Stimulated activated CD4-positive, alpha-beta T cell treated with anti-CD3 and anti-CD28 coated beads, Interleukin-4, amount 100 ng/mL, for 4 hours (primary cell): Measurements from ENCODE around the gene CDC73.
"Not testable (repeated sequence)": the region's sequence is repeated elsewhere in the genome, so short reads cannot be mapped to it uniquely, and the experiment has no call there.

ENCODE experiments used
- DNase-seq, 2 experiments: peaks; one replicate each; pipeline ENCODE4 v3.0.0-alpha.2; 2020

Gene CDC73

DNA sequence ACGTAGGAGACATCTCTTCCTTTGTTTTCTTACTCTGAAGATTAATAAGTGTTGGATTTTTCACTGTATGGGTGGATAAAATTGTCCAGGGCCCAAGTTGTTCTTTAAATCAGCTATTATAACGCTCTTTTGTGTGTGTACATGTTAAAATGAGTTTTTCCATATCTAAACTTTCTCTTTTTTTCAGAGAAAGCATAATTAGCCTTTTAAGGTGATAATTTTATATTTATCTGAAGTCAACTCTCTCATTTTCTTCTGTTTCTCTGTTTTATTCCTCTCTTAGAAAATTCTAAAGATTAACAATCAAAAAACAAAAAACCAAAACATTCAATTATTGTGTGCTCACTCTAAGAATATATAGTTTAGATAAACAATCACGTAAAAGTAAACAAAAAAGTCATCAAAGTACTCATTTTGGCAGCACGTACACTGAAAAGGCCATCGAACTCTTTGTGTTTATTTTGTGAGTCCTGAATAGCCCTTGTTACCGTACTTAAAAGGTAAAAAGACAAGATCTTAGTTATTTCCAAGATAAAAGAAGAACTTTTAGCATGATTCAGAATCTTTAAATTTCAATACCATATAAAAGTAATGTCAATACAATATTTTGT, 7.2 kb upstream of the CDC73 start:
- no peak for DNase-seq

DNA sequence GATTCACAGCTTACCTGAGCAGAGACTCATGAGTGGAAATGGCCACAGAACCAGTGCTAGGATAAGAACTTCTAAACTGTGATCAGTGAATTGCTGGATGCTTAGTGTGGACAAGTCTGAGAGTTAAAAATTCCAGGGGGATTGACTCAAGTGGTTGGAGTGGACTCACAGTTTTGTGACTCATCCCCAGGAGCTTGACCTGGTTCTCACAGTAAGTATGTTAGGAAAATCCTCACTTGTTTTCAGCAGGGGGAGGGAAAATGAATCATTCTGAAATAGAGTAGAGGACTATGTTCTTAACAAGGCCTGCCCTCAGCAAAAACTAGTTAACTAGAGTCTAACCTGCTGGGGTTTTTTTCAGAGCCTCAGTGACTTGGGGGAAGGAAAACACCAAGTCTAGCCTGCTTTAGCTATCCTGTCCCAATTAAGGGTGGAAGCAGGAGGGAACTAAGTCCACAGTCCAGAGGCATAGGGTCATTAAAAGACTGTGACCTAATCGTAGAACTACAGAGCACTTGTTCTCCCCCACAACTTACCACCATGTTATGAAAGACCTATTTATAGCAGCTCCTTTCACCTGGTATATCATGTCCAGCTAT, 6.1 kb upstream of the CDC73 start:
- no peak for DNase-seq

DNA sequence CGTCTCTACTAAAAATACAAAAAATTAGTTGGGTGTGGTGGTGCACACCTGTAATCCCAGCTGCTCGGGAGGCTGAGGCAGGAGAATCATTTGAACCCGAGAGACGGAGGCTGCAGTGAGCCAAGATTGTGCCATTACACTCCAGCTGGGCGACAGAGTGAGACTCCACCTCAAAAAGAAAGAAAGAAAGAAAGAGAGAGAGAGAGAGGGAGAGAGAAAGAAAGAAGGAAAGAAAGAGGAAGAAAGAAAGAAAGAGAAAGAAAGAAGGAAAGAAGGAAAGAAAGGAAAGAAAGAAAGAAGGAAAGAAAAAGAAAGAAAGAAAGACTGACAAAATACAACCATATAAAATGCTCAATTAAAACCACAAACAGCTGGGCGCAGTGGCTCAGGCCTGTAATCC, 4.7 kb upstream of the CDC73 start:
- DNase-seq: not testable (repeated sequence)

DNA sequence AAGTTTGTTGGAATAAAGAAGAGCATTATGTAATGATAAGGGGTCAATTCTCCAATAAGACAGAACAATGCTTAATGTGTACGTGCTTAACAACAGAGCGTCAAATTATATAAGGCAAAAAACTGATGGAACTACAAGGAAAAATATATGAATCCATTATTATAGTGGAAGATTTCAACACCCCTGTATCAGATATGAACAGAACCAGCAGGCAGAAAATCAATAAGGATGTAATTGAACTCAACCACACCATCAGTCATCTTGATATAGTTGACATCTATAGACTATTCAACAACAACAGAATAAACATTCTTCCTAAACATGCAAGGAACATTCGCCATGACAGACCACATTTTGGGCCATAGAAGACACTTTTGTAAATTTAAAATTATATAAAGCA, 3.6 kb upstream of the CDC73 start:
- DNase-seq: no peak

DNA sequence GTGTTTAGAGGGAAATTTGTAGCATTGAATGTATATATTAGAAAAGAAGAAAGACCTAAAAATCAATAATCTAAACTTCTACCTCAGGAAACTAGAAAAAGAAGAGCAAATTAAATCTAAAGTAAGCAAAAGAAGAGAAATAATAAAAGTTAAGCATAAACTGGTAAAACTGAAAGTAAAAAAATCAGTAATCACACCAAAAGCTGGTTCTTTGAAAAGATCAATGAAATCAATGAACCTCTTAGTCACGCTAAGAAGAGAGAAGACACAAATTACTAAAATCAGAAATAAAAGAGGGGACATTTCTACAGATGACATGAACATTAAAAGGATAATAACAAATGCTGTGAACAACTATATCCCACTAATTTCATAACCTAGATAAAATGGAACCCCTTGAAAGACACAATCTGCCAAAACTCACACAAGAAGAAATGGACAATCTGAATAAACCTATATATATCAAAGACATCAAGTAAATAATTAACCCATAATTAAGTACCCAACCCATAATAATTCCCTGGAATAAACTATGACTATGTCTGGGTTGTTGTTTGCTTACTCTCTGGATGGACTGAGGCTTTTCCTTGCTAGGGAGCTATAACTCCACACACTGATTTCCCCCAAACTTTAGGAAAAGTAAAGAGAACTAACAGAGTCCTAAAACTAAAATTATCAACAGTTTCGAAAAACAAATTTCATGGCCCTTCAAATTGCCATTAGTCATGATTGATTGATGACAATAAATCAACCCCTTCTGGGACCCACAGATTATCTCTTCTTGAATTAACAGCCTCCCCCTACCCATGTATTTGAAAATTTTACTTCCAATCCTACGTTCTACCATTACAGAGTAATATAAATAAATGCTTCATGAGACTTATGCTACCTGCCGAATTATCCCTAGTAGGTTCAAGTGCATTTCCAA, 2.8 kb upstream of the CDC73 start:
- DNase-seq: no peak

DNA sequence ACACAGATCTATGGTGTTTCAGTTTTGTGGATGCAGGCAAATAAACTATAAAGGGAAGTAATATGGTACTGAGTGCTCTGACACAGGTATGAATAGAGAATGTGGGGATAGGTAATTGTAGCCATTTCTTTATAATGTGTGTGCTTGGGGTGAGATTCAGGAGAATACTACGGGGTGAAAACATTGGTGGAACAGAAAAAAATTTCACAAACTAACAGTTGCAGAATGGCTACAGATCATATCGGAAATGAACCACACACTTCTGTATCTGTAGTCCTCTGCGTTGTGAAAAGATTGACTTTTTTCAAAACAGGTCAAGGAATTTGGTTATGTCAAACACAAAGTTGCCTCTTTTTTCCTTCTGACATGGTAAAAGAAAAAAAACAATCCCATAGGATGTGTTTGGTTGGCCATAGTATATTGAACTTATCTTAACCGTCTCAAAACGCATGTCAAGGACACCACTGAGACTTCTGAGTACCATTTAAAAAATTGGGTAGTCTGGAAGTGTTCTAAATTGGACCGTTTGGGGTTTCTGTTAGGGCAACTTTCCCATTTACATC, 1.1 kb upstream of the CDC73 start:
- DNase-seq: no peak

DNA sequence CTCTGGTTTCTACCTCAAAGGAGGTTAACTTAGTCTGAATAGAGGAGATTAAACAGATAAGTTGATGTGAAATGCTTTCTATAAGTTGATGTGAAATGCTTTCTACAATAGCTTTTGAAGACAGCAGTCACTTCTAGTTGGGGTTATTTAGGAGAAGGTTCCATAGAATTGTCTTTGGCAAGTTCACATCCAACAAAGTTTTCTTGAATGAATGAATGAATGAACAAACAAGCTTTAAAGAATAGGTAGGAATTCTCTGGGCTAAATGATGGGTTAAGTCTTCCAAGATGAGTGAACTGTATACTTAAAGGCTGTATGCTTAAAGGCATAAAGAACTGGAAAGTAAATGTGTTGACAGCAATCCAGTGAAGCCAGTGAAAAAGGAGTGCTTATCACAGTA, 1.9 kb downstream of the CDC73 start:
- DNase-seq: no peak

DNA sequence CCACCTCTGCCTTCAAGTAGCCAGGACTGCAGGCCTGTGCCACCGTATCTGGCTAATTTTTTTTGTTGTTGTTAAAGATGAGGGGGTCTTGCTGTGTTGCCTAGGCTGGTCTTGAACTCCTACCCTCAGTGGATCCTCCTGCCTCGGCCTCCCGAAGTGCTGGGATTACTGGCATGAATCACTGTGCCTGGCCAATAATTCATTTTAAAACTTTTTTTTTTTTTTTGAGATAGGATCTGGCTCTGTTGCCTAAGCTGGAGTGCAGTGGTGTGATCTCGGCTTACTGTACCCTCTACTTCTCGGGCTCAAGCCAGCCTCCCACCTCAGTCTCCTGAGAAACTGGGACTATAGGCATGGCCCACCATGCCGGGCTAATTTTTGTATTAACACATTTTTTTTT, 3.5 kb downstream of the CDC73 start:
- no peak for DNase-seq

DNA sequence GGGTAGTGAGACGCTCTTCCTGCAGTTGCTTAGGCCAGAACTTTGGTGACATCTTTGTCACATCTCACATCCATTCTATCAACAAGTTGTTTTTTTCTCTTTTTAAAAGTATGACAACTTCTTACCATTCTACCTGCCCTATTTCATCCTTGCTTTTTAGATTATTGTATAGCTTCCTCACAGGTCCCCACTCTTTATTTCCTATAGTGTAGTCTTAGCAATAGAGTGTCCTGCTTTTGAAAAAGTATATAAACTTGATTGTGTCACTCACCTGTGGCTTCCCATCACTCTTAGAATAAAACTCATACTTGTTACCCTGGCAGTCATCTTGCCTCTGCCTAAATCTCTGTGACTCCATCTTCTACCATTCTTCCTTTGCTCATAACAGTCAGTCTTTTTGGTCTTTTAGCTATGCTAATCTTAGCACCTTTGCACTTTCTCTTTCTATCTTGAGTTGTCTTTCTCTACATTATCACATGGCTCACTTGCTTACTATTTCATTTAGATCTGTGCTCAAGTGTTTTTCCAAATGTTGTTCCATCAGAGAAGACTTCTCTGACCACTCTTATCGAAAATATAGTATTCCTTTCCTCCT, 9.5 kb downstream of the CDC73 start:
- no peak for DNase-seq

DNA sequence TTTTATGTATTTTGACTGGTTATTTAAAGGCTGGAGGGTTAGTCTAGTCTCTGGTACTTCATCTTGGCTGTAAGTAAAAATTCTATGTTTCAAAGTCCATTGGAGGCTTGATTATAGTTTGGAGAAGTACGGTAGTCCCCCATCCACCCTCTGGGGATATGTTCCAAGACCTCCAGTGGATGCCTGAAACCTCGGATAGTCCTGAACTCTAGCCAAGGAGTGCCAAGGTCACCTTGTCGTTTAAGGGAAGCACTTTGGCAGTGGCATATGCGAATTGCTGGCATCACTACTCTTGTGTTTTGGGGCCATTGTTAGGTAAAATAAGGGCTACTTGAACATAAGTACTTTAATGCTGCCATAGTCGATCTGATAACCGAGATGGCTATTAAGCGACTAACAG, 18.4 kb downstream of the CDC73 start:
- no peak for DNase-seq

DNA sequence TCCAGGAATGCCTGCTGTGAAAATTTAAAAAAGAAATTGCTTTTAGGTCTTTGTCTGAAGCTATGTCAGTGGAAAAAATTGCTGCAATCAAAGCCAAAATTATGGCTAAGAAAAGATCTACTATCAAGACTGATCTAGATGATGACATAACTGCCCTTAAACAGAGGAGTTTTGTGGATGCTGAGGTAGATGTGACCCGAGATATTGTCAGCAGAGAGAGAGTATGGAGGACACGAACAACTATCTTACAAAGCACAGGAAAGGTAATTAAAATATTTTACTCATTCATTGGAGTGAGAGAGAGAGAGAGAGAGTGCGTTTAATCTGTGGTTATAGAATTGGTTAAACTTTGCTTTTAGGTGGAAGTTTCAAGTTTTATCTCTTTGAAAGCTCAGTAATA, 20.0 kb downstream of the CDC73 start:
- no peak for DNase-seq

DNA sequence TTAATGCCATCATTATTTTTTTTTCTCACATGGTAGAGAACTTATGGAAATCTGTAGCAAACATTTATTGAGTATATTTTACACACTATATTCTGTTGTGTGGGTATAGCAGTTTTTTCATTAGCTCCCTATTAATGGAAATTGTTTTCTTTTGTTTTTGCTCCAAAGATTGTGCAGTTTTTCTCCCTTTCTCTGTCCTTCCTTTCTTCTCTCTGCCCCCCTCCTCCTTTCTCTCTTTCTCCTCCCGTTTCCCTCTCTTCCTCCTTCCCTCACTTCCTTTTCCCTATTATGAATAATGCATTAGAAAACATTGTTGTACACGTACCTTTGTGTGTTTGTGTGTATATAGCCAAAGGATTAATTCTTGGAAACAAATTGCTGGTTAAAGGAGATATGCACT, 20.6 kb downstream of the CDC73 start:
- DNase-seq: no peak

DNA sequence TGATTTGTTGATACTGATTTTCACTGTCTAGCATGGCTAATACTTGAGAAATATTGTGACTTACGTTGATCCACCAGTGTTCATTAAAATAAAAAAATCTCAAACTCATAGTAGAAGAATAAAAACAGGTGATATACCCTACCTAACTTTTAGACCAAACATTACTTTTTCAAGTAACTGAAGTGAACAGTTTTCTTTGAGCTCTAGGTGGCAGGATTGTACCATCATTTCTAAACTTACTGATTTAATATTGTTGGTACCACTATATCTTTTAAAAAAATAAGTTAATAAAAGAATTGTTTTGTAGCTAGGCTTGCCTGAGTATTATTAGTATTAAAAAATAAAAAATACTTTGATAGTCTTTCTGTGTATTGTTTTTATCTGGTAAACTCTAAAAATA, 21.5 kb downstream of the CDC73 start:
- no peak for DNase-seq

DNA sequence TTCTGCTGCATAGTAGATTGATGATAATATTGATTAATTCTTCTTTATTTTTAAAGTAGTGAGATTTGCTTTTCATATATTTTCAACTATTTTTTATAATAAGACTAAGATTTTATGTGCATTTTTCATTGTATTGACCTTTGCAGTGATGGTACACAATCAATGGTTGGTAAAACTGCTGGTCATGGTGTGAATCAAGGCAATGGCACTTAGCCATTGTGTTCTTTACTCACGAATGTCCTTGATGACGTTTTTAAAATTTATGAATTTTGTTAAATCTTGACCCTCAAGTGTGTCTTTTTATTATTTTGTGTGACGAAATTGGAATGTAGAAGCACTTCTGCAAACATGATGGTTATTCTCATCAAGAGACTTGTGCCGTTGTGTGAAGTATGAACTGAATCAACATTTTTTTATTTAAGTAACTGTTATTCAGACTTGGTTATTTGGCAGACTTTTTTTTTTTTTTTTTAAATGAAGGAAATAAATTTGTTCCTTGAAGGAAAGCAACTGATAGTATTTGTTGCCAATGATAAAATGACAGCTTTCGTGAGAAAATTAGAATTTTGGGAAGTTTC, 22.6 kb downstream of the CDC73 start:
- no peak for DNase-seq

DNA sequence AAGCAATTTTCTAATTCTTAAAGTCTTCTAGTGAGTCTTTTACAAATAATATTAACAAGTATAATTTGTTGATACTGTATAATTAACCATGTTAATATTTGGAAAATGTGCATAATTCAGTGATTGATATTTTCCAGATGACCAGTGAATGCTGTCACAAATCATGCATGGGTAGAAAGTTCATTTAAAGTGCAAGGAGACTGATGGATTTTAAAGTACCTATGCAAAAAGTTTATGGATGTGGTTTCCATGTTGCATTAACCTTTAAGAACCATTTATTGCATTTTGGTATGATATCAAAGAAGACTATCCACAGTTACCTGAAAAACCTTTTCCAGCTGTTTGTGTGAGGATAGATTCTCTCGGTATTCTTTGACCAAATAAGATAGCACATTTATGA, 23.2 kb downstream of the CDC73 start:
- DNase-seq: no peak

DNA sequence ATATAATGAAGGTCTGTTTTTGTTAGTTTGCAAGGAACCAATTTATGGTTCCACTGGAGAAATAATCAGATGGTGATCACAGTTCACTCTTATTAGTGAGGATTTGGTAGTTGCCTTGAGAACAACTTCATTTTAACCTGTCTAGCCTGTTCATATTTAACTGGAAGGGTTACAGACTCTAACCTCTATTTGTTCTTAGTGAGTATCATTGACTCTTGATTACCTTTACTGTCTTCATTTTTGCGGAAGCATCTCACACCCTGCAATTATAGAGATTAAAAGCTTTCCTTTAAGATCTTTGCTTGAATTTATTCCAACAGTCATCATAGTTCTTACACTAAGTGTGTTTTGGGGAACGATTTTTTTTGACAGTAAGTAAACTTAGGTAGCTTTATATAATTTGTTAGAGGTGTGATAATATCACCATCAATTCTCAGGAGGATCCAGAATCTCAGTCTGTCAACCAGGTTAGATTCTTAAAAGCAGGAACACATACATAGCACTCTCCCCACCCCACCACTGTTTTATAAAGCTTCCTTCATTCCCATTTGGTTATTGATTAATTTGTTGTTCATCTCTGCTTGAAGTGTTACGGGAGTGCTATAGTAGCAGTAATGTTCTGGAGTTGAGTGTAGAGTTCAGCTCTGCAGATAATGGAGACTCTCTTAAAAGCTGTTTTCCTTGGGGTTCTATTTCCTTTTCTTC, 34.4 kb downstream of the CDC73 start:
- DNase-seq: no peak

DNA sequence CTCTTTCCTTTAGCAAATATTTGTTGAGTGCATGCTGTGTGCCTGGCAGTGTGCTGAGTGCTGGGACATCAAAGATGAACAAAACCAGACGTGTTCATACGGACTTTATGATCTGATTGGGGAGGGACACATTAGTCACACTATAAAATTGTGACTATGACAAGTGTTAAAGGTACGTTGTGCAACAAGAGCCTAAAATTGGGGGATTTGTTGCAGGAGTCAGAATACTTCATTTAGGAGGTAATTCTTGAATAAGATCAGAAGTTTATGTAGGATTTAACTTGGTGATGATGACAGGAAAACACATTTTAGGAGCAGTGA, 35.0 kb downstream of the CDC73 start:
- DNase-seq: no peak

DNA sequence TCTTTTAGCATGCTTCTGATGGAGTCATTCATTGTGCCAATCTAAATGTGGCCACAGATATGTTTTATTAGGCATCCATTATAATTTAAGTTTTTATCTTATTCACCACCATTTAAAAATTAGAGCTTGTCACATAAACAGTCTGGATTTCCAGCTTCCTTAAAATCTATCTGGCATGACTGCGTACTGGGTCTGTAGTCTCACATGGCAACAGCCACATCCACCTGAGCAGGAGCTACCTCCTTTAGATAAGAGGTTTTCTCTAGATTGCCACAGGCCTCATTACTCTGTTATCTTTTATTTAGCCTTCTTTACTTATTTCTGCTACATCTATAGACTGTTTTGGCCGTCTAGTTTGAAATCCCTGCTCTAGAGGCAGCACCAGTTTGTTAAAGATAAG, 35.5 kb downstream of the CDC73 start:
- no peak for DNase-seq

DNA sequence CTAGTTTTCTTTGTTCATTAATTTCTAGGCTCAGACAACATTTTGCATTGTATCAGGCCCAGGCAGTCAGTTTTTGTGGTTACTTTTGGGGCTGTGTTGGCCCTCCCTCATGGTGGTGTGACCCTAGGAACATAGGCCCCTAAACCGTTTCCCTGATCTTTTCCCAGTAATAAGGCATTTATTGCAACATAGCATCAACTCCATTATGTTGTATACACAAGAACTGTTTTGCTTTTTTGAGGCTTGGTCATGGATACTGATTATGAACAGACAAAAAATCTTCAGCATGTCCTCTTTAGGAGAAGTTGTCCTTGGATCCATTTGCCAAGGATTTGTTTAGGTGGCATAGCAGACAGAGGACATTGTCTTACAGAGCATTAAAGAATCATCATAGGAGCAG, 54.3 kb downstream of the CDC73 start:
- no peak for DNase-seq

DNA sequence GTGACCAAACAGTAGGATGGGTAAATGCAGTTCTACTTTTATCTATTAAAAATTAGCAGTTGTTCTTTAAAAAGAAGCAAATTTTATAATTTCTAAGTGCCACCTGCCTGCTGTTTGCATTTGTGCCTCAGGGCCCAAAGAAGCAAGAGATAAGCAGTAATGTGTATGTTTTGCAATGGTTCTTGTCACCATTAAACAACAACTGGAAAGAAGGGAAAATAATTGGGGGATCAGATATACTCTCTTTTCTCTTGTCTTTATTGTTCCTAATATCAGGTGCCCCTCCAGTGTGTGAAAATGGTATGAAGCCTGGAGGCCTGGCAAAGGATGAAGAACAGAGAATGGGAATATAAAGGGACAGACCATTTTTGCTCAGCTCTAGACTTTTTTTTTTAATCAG, 55.0 kb downstream of the CDC73 start:
- no peak for DNase-seq

DNA sequence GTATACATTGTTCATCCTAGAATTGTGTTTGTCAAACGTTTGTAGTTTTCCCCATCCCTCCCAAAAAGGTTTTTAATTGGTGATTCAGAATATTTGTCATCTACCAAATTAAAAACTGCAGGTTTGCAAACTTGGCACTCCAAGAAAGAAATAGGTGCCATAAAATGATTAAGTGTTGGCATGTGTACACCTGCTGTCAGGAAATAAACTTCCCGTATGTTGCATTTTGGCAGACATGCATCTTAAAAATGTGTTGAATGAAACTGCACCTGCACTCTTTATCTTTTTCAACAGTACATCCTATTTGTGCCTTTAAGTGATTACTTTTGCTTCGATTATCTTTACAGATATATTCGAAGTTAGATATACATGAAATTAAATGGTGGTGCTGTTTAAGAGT, 57.3 kb downstream of the CDC73 start:
- no peak for DNase-seq

DNA sequence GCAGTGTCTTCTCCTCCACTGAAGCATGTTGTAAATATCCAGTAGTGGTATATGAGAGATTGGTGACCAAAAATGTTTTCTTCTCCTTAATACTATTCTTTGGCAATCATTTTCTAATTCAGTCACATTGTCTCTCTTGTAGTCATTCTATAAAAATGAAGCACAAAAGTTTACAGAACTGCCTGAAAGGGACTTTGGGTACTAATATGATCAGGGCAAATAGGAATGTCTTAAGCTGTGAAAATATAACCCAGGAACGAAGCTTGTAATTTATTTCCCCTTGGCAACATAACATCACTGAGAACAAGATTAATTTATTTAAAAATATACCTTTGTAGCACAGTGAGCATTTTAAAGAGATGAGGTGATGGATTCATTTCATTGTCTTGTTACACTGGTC, 59.7 kb downstream of the CDC73 start:
- DNase-seq: no peak

DNA sequence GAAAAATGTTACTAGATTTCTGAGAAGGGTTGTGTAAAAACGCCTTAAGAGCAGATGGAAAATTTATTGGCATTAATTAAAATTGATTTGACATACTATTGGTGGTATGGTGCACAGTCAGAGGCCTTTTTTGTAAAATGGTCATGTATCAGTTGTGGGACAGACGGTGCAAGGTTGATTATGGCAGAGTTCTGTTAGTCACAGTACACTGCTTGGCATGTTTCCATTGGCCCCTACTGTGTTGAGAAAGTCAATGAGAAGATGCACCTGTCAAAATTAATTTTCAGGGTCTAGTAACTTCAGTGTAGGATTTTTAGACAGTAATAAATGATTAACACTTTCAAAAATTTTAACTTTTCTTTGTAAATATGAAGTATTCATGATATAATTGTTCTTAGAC, 60.2 kb downstream of the CDC73 start:
- no peak for DNase-seq
